OCI-LY7 (cell line): ENCODE measurements around the gene MAP4K2. TPM values are rescaled to one million over a fixed set of nuclear protein-coding genes. Genes with fewer than 3 reads are reported as not detected.

Source experiments
- BruUV-seq: library from RNA; stranded (reverse); fragments of 400-500 nt; replicated peaks from 2 replicates; lab custom pipeline; 2021; lab: Mats Ljungman, UMichigan
- CTCF ChIA-PET: fragments of 300-600 bp; sonication (Branson Sonifier 250); formaldehyde crosslinking; loops from one replicate; lab custom pipeline; 2022; ENCODE audit warnings: antibody characterized with exemption; ENCODE audit not compliant: unreplicated experiment; lab: Charles Lee
- POLR2A ChIA-PET: fragments of 300-600 bp; sonication (Branson Sonifier 250); formaldehyde crosslinking; loops from one replicate; lab custom pipeline; 2022; ENCODE audit warnings: antibody characterized with exemption; lab: Charles Lee
- DNase-seq: peaks from one replicate; pipeline ENCODE4 v3.0.0-alpha.2; 2015; ENCODE audit warnings: low spot score
- H2AFZ ChIP-seq: fragments of 200-600 bp; sonication (generic), shearing (Covaris generic); 2 replicates; pipeline ENCODE4 v1.6.1; 2014; ENCODE audit warnings: mild to moderate bottlenecking, antibody characterized with exemption, low read length, moderate library complexity
- H3K27ac ChIP-seq: fragments of 200-600 bp; sonication (generic); 2 replicates; pipeline ENCODE4 v1.5.1; 2014; ENCODE audit warnings: mixed run types, low read depth, mild to moderate bottlenecking, moderate library complexity, low read length, inconsistent platforms; ENCODE audit not compliant: poor library complexity, severe bottlenecking
- H3K36me3 ChIP-seq: fragments of 200-600 bp; sonication (generic); 2 replicates; pipeline ENCODE4 v1.6.1; 2014; ENCODE audit warnings: mild to moderate bottlenecking, antibody characterized with exemption, low read length, moderate library complexity, mixed read lengths; ENCODE audit not compliant: insufficient read depth
- H3K4me1 ChIP-seq: fragments of 200-600 bp; sonication (generic); 2 replicates; pipeline ENCODE4 v1.5.1; 2014; ENCODE audit warnings: mild to moderate bottlenecking, low read length; ENCODE audit not compliant: insufficient read depth, poor library complexity, severe bottlenecking
- H3K4me2 ChIP-seq: fragments of 200-600 bp; sonication (generic); 2 replicates; pipeline ENCODE4 v1.6.1; 2014; ENCODE audit warnings: mild to moderate bottlenecking, low read length
- H3K4me3 ChIP-seq: fragments of 200-600 bp; sonication (generic); 2 replicates; pipeline ENCODE4 v1.5.1; 2014; ENCODE audit warnings: mild to moderate bottlenecking, low read depth, low read length; ENCODE audit not compliant: poor library complexity, severe bottlenecking
- H3K79me2 ChIP-seq: fragments of 200-600 bp; sonication (generic); 2 replicates; pipeline ENCODE4 v1.6.1; 2016; ENCODE audit warnings: low read depth, mild to moderate bottlenecking, low read length, moderate library complexity, mixed read lengths; ENCODE audit not compliant: insufficient read depth
- H3K9me2 ChIP-seq: fragments of 200-600 bp; sonication (generic); 2 replicates; pipeline ENCODE4 v1.6.1; 2016; ENCODE audit warnings: mild to moderate bottlenecking, low read length, mixed read lengths; ENCODE audit not compliant: insufficient read depth
- H3K9me3 ChIP-seq: fragments of 200-600 bp; sonication (generic); 2 replicates; pipeline ENCODE4 v1.6.1; 2014; ENCODE audit warnings: mild to moderate bottlenecking, mixed run types, low read length, mixed read lengths
- H4K20me1 ChIP-seq: fragments of 200-600 bp; sonication (generic); 2 replicates; pipeline ENCODE4 v1.6.1; 2014; ENCODE audit warnings: mild to moderate bottlenecking, antibody characterized with exemption, low read length, moderate library complexity, mixed read lengths; ENCODE audit not compliant: insufficient read depth
- EZH2phosphoT487 ChIP-seq: fragments of 200-600 bp; sonication (generic); IDR thresholded peaks from 2 replicates; pipeline ENCODE4 v1.6.1; 2018; ENCODE audit warnings: low read depth, borderline replicate concordance, mild to moderate bottlenecking, mixed run types, antibody characterized with exemption, low read length, moderate library complexity, mixed read lengths
- intact Hi-C: fragments of 100-400 bp; cut with micrococcal nuclease; formaldehyde crosslinking; loops from one replicate; pipeline ENCODE4 v1.10.0; 2022; ENCODE audit not compliant: unreplicated experiment
- total RNA-seq, 2 experiments: library from RNA; depleted of rRNA in 1 of 2; stranded (reverse); fragments of >200 nt in 1 of 2; shearing (Covaris generic) in 1 of 2; gene quantifications; 2 replicates each; pipeline ENCODE4 v1.2.3, GENCODE V29; 2014 to 2022
- TF ChIP-seq, protein P1 (sequence below): fragments of 200-600 bp; sonication (generic); conservative IDR thresholded peaks from 2 replicates; pipeline ENCODE4 v1.5.1; 2014; ENCODE audit warnings: mild to moderate bottlenecking, antibody characterized with exemption, low read length, moderate library complexity, mixed read lengths

MAP4K2 gene
- total RNA-seq, 2 experiments from 2014 or later = 110 to 115 TPM

DNA sequence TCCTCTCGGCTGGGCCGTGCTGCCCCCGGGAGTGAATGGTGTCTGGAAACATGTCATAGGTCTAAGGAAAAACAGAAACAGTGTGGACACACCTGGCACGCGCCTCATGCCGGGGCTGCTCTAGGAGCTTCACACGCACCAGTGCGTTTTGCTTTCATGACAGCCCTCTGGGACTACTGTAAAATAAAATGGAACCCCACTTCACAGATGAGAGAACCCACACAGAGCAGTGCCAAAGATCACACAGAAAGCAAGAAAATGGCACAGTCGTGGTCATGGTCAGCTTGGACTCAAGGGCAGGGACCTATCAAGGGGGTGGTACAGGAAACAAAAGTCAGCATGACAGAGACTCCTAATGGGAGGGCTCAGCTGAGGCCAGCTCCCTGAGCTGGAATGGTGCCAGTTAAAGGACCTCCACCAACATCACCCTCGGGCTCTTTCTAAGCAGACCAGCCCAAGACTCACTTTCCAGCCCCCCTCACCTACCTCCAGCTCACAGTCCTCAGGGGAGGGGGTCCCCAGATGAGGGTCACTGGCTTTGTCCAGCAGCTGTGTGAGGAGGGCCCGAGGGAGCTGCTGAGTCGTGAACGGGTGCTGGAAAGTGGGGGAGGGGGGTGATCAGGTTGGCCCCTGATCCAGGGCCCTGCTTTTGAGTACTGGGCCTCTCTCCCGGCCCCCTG, 3.3 kb downstream of the MAP4K2 start:
- intact Hi-C loops = no loop called here
- ChIA-PET CTCF (interaction anchor here (0.6 to 0.7 kb wide), 2 partner anchors 18 to 446 kb away, joined by 3 read pairs; no protein-coding TSS in a partner anchor), POLR2A (interaction anchor here (0.6 to 3.0 kb wide), 4 partner anchors 10 to 44 kb away, joined by 3 to 14 read pairs (median 4); partner anchors contain the start of gene MEN1)
- Histone ChIP-seq H4K20me1 (no peaks in the 10 kb centered on the region), H3K4me1 (peaks cover 47% of the 10 kb centered on the region), H2AFZ (no peak overlapping the region), H3K9me3 (no peaks in the 10 kb centered on the region), H3K36me3 (peaks cover 68% of the 10 kb centered on the region), H3K4me2 (peak overlapping the region; percentile 91), H3K4me3 (peak overlapping the region; percentile 78), H3K79me2 (peaks cover 18% of the 10 kb centered on the region; the same call in 1 of the 2 replicates), H3K9me2 (no peaks in the 10 kb centered on the region), H3K27ac (peak overlapping the region; percentile 82)
- peak; percentile 79 for DNase-seq
- BruUV-seq = no TSS peak
- TF ChIP-seq, protein P1, sequence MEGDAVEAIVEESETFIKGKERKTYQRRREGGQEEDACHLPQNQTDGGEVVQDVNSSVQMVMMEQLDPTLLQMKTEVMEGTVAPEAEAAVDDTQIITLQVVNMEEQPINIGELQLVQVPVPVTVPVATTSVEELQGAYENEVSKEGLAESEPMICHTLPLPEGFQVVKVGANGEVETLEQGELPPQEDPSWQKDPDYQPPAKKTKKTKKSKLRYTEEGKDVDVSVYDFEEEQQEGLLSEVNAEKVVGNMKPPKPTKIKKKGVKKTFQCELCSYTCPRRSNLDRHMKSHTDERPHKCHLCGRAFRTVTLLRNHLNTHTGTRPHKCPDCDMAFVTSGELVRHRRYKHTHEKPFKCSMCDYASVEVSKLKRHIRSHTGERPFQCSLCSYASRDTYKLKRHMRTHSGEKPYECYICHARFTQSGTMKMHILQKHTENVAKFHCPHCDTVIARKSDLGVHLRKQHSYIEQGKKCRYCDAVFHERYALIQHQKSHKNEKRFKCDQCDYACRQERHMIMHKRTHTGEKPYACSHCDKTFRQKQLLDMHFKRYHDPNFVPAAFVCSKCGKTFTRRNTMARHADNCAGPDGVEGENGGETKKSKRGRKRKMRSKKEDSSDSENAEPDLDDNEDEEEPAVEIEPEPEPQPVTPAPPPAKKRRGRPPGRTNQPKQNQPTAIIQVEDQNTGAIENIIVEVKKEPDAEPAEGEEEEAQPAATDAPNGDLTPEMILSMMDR = no peak
- TF ChIP-seq EZH2phosphoT487 = no peak

GRCh38 chr11:64799256-64799622, 3.8 kb downstream of the MAP4K2 start:
- H3K4me2 ChIP-seq = peak overlapping the region; percentile 91
- intact Hi-C loops = no loop called here
- H3K9me2 ChIP-seq = no peaks in the 10 kb centered on the region
- H4K20me1 ChIP-seq = no peaks in the 10 kb centered on the region
- no peak for TF ChIP-seq EZH2phosphoT487
- TF ChIP-seq, protein P1 = no peak
- H3K4me1 ChIP-seq = peaks cover 43% of the 10 kb centered on the region
- peaks cover 18% of the 10 kb centered on the region; the same call in 1 of the 2 replicates for H3K79me2 ChIP-seq
- no peak for DNase-seq
- no peaks in the 10 kb centered on the region for H3K9me3 ChIP-seq
- peak overlapping the region; percentile 82 for H3K27ac ChIP-seq
- POLR2A ChIA-PET = interaction anchor here (0.6 to 3.0 kb wide), 4 partner anchors 11 to 45 kb away, joined by 3 to 14 read pairs (median 4); partner anchors contain the start of gene MEN1
- BruUV-seq = no TSS peak
- H2AFZ ChIP-seq = no peak overlapping the region
- CTCF ChIA-PET = interaction anchor here (0.7 kb wide), 1 partner anchor 17 kb away, joined by 3 read pairs; no protein-coding TSS in a partner anchor
- peak overlapping the region; percentile 78 for H3K4me3 ChIP-seq
- H3K36me3 ChIP-seq = peaks cover 62% of the 10 kb centered on the region
